K562 (cell line): ENCODE measurements around the gene PKD1L1.

Source experiments
- FOXM1 ChIP-seq, 2 experiments: fragments of 450-650 bp in 1 of 2; sonication (generic) in 1 of 2; formaldehyde crosslinking in 1 of 2; IDR thresholded peaks; 2 replicates each; pipeline versions ENCODE4 v1.6.1 to v1.9.0; 2017 to 2022; ENCODE audit warnings: low read depth in 2 of 2, mild to moderate bottlenecking in 2 of 2, missing genetic modification reagents in 1 of 2, moderate library complexity in 1 of 2
- IRF2 ChIP-seq: sonication (generic); formaldehyde crosslinking; IDR thresholded peaks from 2 replicates; pipeline ENCODE4 v1.8.1; 2022; ENCODE audit warnings: mild to moderate bottlenecking, missing genetic modification reagents
- PCBP2 ChIP-seq: fragments of 200-400 bp; formaldehyde crosslinking; IDR thresholded peaks from 2 replicates; pipeline ENCODE4 v1.6.1; 2018; ENCODE audit warnings: low read length, low read depth, mild to moderate bottlenecking, moderate library complexity; ENCODE audit not compliant: poor library complexity, severe bottlenecking
- SMC3 ChIP-seq: conservative IDR thresholded peaks from 2 replicates; pipeline ENCODE4 v1.6.1; 2011; ENCODE audit warnings: low read depth, low read length, improper control_type of control experiment; ENCODE audit not compliant: insufficient read depth
- ZFX ChIP-seq: sonication (generic); formaldehyde crosslinking; IDR thresholded peaks from 2 replicates; pipeline ENCODE4 v1.8.0; 2022; ENCODE audit warnings: mild to moderate bottlenecking, missing genetic modification reagents, moderate library complexity
- TF ChIP-seq, protein P1 (sequence below): sonication (generic); formaldehyde crosslinking; IDR thresholded peaks from 2 replicates; pipeline ENCODE4 v1.9.0; 2022; ENCODE audit warnings: mild to moderate bottlenecking, missing genetic modification reagents
- TF ChIP-seq, protein P2 (sequence below): fragments of 250-450 bp; sonication (Bioruptor Pico); IDR thresholded peaks from 2 replicates; pipeline ENCODE4 v1.5.0; 2021; ENCODE audit warnings: mild to moderate bottlenecking, borderline replicate concordance

DNA sequence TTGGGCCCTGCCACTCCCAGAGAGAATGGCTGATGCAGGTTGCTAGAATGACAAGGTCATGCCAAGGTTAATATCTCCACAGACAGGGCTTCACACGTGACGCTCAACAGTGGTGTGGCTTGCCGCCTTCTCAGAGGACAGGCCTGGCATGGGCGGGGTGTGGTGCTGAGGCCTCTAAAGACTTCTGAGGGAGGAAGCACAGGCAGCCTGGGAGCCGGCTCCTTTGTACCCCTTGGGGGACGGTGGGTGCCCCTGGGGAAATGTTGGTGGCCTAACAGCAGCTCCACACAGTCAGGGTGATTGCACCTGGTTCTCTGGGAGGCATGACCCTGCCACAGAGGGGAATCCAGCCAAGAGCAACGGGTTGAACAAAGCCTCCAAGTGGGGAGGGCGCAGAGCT, 115.1 kb downstream of the PKD1L1 start:
- TF ChIP-seq IRF2 (CRISPR knock-in tag): no peak
- no peak for TF ChIP-seq SMC3
- no peak for TF ChIP-seq PCBP2
- no peak for TF ChIP-seq ZFX (CRISPR knock-in tag)
- no peak for TF ChIP-seq FOXM1 (IDR thresholded peaks at IDR 0.05; ENCODE audit: low read depth)
- TF ChIP-seq FOXM1 (CRISPR knock-in tag; IDR thresholded peaks at IDR 0.05; ENCODE audit: low read depth): no peak
- TF ChIP-seq, protein P1, sequence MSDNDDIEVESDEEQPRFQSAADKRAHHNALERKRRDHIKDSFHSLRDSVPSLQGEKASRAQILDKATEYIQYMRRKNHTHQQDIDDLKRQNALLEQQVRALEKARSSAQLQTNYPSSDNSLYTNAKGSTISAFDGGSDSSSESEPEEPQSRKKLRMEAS (CRISPR knock-in tag): no peak
- TF ChIP-seq, protein P2, sequence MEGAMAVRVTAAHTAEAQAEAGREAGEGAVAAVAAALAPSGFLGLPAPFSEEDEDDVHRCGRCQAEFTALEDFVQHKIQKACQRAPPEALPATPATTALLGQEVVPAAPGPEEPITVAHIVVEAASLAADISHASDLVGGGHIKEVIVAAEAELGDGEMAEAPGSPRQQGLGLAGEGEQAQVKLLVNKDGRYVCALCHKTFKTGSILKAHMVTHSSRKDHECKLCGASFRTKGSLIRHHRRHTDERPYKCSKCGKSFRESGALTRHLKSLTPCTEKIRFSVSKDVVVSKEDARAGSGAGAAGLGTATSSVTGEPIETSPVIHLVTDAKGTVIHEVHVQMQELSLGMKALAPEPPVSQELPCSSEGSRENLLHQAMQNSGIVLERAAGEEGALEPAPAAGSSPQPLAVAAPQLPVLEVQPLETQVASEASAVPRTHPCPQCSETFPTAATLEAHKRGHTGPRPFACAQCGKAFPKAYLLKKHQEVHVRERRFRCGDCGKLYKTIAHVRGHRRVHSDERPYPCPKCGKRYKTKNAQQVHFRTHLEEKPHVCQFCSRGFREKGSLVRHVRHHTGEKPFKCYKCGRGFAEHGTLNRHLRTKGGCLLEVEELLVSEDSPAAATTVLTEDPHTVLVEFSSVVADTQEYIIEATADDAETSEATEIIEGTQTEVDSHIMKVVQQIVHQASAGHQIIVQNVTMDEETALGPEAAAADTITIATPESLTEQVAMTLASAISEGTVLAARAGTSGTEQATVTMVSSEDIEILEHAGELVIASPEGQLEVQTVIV (CRISPR knock-in tag): no peak
